ENCODE measurements around the gene JPH2.

DNA sequence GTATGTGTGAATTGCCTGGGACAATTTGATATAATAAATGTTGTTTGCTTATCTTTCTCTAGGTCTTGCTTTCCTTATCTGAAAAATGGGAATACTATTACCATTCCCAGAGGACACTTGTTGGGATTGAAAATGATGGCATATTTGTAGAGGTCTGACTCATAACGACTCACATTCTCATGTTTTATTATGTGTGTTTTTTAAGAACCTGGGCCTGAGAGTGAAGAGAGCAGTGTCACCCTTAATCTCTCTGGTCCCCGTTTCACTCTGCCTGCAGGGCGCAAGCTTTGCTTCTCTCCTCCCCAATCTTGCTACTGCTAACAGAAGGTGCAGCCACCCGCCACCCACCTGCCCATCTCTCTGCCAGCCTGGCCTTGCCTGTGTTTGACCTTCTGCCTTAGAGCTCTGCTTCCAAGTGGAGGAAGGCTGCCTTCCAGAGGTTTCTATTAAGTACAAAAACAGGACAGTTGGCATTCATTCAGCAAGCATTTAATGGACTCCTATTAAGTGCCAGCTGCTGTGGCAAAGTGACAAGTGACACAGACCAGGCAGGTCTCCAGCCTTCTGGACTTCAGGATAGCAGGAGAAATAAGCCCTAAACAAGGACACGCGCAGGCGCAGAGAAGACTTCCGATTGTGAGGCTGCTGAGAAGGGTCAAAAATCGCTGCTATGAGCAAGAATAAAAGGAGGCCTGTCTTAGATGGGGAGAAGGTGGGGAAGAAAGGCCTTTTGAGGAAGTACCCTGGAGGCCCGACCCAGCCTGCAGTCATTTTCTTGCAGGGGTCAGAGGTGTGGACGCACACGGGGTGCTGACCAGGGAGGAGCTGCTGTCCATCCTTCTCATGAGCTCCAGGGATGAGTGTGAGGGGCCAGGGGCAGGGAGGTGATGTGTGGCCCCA is 112.5 kb downstream of the JPH2 start:
- TF ChIP-seq, protein P1, sequence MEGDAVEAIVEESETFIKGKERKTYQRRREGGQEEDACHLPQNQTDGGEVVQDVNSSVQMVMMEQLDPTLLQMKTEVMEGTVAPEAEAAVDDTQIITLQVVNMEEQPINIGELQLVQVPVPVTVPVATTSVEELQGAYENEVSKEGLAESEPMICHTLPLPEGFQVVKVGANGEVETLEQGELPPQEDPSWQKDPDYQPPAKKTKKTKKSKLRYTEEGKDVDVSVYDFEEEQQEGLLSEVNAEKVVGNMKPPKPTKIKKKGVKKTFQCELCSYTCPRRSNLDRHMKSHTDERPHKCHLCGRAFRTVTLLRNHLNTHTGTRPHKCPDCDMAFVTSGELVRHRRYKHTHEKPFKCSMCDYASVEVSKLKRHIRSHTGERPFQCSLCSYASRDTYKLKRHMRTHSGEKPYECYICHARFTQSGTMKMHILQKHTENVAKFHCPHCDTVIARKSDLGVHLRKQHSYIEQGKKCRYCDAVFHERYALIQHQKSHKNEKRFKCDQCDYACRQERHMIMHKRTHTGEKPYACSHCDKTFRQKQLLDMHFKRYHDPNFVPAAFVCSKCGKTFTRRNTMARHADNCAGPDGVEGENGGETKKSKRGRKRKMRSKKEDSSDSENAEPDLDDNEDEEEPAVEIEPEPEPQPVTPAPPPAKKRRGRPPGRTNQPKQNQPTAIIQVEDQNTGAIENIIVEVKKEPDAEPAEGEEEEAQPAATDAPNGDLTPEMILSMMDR (conservative IDR thresholded peaks at IDR 0.05) = no peak
- no peak for TF ChIP-seq ZFX (IDR thresholded peaks at IDR 0.05)

All from C4-2B (cell line).